Nephron progenitor cell (in vitro differentiated cells): ENCODE measurements around the gene R3HDM1.

Experiments
- DNase-seq: peaks from one replicate; pipeline ENCODE4 v3.0.0; 2021
- H3K27ac Mint-ChIP-seq: 2 replicates; pipeline ENCODE4 v1.8.0; 2021; ENCODE audit warnings: mild to moderate bottlenecking, moderate library complexity, mixed read lengths
- H3K27me3 Mint-ChIP-seq: 2 replicates; pipeline ENCODE4 v1.8.0; 2021; ENCODE audit warnings: mild to moderate bottlenecking, low read depth, mixed read lengths; ENCODE audit not compliant: poor library complexity
- H3K36me3 Mint-ChIP-seq: 2 replicates; pipeline ENCODE4 v1.8.0; 2021; ENCODE audit warnings: low read depth, mixed read lengths
- H3K4me1 Mint-ChIP-seq: 2 replicates; pipeline ENCODE4 v1.8.0; 2021; ENCODE audit warnings: mixed read lengths
- H3K4me3 Mint-ChIP-seq: 2 replicates; pipeline ENCODE4 v1.8.0; 2021; ENCODE audit warnings: mild to moderate bottlenecking, moderate library complexity, mixed read lengths
- H3K9me3 Mint-ChIP-seq: 2 replicates; pipeline ENCODE4 v1.8.0; 2021; ENCODE audit warnings: mild to moderate bottlenecking, moderate library complexity, mixed read lengths
- TF ChIP-seq, protein P1 (sequence below): fragments of 200-600 bp; sonication (generic); IDR thresholded peaks from 2 replicates; pipeline ENCODE4 v1.5.0; 2021; ENCODE audit warnings: antibody characterized with exemption

Gene R3HDM1

DNA sequence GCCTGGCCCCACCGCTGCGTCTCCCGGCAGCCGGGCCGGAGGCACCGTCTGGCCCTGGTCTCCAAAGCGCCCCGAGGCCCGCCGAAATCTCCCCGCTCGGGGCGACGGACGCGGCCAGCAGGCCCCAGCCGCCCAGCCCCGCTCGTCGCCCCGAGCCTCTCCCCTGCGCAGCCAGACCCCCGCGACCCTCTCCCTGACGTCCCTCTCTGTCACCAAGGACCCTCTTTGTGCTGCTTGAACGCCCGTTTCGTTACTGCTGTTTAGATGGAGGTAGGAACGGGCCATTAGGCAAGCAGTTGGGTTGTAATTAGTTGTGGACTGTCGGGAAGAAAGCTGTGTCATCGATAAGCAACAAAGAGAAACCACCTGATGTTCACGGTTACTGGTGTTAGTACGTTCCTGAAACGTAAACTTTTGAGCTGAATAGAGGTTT lies 211.1 kb downstream of the R3HDM1 start:
- Mint-ChIP-seq H3K27me3 (no peaks in the 10 kb centered on the region), H3K9me3 (peaks cover 4% of the 10 kb centered on the region), H3K4me3 (peak overlapping the region; percentile 97), H3K4me1 (peaks cover 29% of the 10 kb centered on the region), H3K36me3 (peaks cover 36% of the 10 kb centered on the region), H3K27ac (peak overlapping the region; percentile 100)
- TF ChIP-seq, protein P1, sequence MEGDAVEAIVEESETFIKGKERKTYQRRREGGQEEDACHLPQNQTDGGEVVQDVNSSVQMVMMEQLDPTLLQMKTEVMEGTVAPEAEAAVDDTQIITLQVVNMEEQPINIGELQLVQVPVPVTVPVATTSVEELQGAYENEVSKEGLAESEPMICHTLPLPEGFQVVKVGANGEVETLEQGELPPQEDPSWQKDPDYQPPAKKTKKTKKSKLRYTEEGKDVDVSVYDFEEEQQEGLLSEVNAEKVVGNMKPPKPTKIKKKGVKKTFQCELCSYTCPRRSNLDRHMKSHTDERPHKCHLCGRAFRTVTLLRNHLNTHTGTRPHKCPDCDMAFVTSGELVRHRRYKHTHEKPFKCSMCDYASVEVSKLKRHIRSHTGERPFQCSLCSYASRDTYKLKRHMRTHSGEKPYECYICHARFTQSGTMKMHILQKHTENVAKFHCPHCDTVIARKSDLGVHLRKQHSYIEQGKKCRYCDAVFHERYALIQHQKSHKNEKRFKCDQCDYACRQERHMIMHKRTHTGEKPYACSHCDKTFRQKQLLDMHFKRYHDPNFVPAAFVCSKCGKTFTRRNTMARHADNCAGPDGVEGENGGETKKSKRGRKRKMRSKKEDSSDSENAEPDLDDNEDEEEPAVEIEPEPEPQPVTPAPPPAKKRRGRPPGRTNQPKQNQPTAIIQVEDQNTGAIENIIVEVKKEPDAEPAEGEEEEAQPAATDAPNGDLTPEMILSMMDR: no peak
- DNase-seq: no peak

DNA sequence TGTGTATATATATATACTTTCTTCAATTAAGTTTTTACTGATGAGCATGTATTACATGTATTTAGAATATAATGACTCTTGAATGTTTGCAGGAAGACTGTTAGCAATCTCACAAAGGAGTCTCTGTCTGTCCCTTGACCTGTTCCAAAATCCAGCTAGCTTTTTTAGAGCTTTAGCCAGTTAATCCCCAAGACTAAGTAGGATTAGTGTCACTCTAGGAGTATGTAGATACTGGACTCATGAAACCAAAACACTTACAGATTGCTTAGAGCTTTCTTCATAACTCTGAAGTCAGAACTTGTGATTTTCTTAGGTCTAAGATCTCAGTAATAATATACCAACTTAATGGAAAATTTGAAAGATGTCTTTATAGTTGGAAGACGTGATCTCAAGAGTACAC lies 212.6 kb downstream of the R3HDM1 start:
- TF ChIP-seq, protein P1: no peak
- Mint-ChIP-seq H3K4me1 (peaks cover 29% of the 10 kb centered on the region), H3K27me3 (no peaks in the 10 kb centered on the region), H3K4me3 (peak overlapping the region; percentile 97), H3K27ac (no peak overlapping the region), H3K36me3 (peaks cover 52% of the 10 kb centered on the region), H3K9me3 (peaks cover 4% of the 10 kb centered on the region)
- DNase-seq: no peak

DNA sequence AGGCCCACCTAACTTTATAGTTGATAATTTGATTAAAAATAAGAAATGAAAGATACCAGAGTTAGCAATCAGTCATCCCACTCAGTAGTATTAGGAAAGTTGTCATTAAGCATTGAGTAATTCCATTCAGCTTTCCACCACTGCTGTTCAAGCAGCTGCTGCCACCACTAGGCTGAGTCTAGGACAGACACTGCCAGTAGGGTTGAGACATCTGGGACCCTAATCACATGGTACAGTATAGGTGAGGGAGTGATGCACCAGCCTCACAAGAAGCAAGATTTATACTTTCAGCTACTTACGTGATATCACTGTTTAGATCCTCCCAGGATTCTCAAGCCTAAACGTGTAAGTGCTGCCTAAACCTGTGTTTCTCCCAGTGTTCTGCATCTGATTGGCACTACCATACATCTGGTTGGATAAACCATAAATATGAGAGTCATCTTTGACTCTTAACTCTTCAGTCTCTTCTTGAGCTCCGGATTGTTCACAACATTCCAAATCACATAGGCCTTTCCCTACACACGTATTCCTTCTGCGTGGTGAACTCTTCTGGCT lies 213.6 kb downstream of the R3HDM1 start:
- peak overlapping the region; percentile 97 for H3K4me3 Mint-ChIP-seq
- H3K9me3 Mint-ChIP-seq: peaks cover 4% of the 10 kb centered on the region
- no peak for DNase-seq

DNA sequence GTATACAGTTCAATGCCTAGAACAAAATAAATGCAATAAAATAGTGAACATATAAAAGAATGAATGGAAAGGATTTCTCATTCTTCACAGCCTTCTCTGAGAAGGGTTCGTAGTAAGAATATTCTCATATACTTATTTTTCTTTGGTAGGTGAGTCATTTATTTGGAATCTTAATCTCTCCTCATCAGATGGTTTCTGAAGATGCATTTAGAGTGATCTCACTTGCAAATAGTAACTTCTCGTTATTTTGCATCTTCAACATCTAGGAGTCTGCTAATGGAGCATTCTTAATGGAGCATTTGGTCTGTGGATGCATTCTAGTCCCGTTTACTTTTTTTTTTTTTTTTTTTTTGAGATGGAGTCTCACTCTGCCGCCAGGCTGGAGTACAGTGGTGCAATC lies 214.3 kb downstream of the R3HDM1 start:
- DNase-seq: no peak
- Mint-ChIP-seq H3K36me3 (peaks cover 68% of the 10 kb centered on the region), H3K27me3 (no peaks in the 10 kb centered on the region), H3K9me3 (peaks cover 4% of the 10 kb centered on the region), H3K4me3 (peak overlapping the region; percentile 27), H3K27ac (no peak overlapping the region), H3K4me1 (peaks cover 29% of the 10 kb centered on the region)
- TF ChIP-seq, protein P1: no peak

More for the DNA sequence above, 213.6 kb downstream of the R3HDM1 start:
- Mint-ChIP-seq H3K27ac (no peak overlapping the region), H3K36me3 (peaks cover 61% of the 10 kb centered on the region), H3K27me3 (no peaks in the 10 kb centered on the region), H3K4me1 (peaks cover 29% of the 10 kb centered on the region)
- TF ChIP-seq, protein P1: no peak

DNA sequence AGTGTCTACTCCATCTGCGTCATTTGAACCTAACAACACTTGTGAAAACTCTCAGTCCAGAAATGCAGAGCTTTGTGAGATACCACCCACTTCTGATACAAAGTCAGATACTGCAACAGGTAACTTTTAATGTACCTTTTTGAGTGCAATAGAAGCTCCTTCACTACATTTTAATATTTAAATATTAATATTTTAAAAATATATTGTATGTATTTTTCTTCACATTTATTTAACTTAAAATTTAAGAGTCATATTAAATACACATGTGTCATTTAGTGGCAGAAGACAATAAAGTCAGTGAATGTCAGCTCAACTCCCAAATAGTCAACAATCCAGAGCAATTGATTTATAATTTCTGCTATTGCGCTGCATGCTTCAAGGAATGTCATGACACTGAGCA lies 224.3 kb downstream of the R3HDM1 start:
- H3K27me3 Mint-ChIP-seq: no peaks in the 10 kb centered on the region
- peaks cover 93% of the 10 kb centered on the region for H3K36me3 Mint-ChIP-seq
- no peak overlapping the region for H3K27ac Mint-ChIP-seq
- no peaks in the 10 kb centered on the region for H3K4me1 Mint-ChIP-seq
- H3K9me3 Mint-ChIP-seq: peaks cover 40% of the 10 kb centered on the region
- DNase-seq: no peak
- H3K4me3 Mint-ChIP-seq: no peak overlapping the region
- TF ChIP-seq, protein P1: no peak

DNA sequence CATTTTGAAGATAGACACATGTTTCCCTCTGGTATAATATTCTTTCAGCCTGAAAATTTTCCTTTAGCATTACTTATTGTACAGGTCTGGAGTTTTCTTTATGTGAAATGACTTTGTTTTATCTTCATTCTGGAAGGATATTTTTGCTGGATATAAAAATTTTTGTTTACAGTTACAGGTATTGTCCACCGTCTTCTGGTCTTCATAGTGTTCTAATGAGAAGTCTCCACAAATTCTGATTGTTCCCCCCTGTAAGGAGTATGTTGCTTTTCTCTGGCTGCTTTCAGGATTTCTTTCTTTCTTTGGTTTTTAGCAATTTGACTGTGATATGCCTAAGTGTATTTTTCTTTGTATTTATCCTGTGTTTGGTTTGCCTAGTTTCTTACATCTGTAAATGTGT lies 225.4 kb downstream of the R3HDM1 start:
- TF ChIP-seq, protein P1: no peak
- Mint-ChIP-seq H3K4me3 (no peak overlapping the region), H3K27ac (no peak overlapping the region), H3K27me3 (no peaks in the 10 kb centered on the region), H3K36me3 (peaks cover 92% of the 10 kb centered on the region), H3K9me3 (peaks cover 40% of the 10 kb centered on the region), H3K4me1 (no peaks in the 10 kb centered on the region)
- no peak for DNase-seq
